ENCODE results near the gene KCNH8.

DNA sequence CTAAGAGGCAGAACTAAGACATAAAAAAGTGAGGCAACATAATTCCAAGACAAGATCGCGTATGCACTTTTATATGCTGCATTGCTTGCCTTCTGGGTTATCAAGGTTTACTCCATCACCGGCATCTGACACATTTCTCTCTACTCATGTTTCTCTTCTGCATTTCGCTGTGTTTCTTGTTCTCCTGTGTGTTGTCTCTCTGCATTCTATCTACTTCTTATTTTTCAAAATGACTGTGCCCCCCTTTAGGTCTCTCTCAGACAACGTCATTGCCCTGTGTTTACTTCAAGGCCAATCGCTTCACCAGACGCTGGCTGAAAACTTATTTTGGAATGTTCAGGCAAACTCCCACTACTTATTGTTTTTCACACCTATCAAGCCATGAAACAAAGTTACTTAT, 280.4 kb downstream of the KCNH8 start:
- no peak for TF ChIP-seq POLR2AphosphoS5 (IDR thresholded peaks at IDR 0.05; ENCODE audit: low read depth, low read length)
- no peak for TF ChIP-seq EGR1 (IDR thresholded peaks at IDR 0.05; ENCODE audit: low read depth)
- TF ChIP-seq, protein P1, sequence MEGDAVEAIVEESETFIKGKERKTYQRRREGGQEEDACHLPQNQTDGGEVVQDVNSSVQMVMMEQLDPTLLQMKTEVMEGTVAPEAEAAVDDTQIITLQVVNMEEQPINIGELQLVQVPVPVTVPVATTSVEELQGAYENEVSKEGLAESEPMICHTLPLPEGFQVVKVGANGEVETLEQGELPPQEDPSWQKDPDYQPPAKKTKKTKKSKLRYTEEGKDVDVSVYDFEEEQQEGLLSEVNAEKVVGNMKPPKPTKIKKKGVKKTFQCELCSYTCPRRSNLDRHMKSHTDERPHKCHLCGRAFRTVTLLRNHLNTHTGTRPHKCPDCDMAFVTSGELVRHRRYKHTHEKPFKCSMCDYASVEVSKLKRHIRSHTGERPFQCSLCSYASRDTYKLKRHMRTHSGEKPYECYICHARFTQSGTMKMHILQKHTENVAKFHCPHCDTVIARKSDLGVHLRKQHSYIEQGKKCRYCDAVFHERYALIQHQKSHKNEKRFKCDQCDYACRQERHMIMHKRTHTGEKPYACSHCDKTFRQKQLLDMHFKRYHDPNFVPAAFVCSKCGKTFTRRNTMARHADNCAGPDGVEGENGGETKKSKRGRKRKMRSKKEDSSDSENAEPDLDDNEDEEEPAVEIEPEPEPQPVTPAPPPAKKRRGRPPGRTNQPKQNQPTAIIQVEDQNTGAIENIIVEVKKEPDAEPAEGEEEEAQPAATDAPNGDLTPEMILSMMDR (IDR thresholded peaks at IDR 0.05 in 2 of 3, conservative IDR thresholded peaks at IDR 0.05 in 1 of 3; ENCODE audit: borderline replicate concordance in 1 of 3, insufficient read depth in 1 of 3, low read depth in 2 of 3, low read length in 2 of 3): no peak
- no peak for TF ChIP-seq SP1 (IDR thresholded peaks at IDR 0.05; ENCODE audit: low read depth)
- no peak for TF ChIP-seq POLR2A (IDR thresholded peaks at IDR 0.05; ENCODE audit: borderline replicate concordance, extremely low read depth, insufficient read depth, insufficient read length)
- no peak for TF ChIP-seq JUND (IDR thresholded peaks at IDR 0.05)
- no peak for TF ChIP-seq YY1 (IDR thresholded peaks at IDR 0.05; ENCODE audit: extremely low read depth, insufficient replicate concordance, low read depth, low read length)
- TF ChIP-seq, protein P2, sequence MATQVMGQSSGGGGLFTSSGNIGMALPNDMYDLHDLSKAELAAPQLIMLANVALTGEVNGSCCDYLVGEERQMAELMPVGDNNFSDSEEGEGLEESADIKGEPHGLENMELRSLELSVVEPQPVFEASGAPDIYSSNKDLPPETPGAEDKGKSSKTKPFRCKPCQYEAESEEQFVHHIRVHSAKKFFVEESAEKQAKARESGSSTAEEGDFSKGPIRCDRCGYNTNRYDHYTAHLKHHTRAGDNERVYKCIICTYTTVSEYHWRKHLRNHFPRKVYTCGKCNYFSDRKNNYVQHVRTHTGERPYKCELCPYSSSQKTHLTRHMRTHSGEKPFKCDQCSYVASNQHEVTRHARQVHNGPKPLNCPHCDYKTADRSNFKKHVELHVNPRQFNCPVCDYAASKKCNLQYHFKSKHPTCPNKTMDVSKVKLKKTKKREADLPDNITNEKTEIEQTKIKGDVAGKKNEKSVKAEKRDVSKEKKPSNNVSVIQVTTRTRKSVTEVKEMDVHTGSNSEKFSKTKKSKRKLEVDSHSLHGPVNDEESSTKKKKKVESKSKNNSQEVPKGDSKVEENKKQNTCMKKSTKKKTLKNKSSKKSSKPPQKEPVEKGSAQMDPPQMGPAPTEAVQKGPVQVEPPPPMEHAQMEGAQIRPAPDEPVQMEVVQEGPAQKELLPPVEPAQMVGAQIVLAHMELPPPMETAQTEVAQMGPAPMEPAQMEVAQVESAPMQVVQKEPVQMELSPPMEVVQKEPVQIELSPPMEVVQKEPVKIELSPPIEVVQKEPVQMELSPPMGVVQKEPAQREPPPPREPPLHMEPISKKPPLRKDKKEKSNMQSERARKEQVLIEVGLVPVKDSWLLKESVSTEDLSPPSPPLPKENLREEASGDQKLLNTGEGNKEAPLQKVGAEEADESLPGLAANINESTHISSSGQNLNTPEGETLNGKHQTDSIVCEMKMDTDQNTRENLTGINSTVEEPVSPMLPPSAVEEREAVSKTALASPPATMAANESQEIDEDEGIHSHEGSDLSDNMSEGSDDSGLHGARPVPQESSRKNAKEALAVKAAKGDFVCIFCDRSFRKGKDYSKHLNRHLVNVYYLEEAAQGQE (IDR thresholded peaks at IDR 0.05; ENCODE audit: low read depth): no peak
- TF ChIP-seq EZH2phosphoT487 (IDR thresholded peaks at IDR 0.05; ENCODE audit: borderline replicate concordance): no peak
- no peak for TF ChIP-seq ZFX (IDR thresholded peaks at IDR 0.05)
- TF ChIP-seq, protein P3, sequence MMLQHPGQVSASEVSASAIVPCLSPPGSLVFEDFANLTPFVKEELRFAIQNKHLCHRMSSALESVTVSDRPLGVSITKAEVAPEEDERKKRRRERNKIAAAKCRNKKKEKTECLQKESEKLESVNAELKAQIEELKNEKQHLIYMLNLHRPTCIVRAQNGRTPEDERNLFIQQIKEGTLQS (IDR thresholded peaks at IDR 0.05): no peak
- TF ChIP-seq ZNF274 (IDR thresholded peaks at IDR 0.05; ENCODE audit: low read depth, low read length): no peak

Data from HCT116 (cell line).